T-helper 2 cell treated with Interferon-gamma antibody and Interleukin-4, amounts not matched to agents 5 μg/mL and 100 μg/mL, for 36 hours (primary cell): Measurements from ENCODE around the gene TP53I11.

Experiments used
- DNase-seq: peaks from one replicate; pipeline ENCODE4 v3.0.0; 2021; ENCODE audit warnings: low spot score
- H3K27ac Mint-ChIP-seq: one replicate; pipeline ENCODE4 v1.8.0; 2021; ENCODE audit warnings: mild to moderate bottlenecking, mixed read lengths
- H3K27me3 Mint-ChIP-seq: one replicate; pipeline ENCODE4 v1.8.0; 2021; ENCODE audit warnings: low read depth, mixed read lengths
- H3K36me3 Mint-ChIP-seq: one replicate; pipeline ENCODE4 v1.8.0; 2021; ENCODE audit warnings: low read depth, mixed read lengths
- H3K4me1 Mint-ChIP-seq: one replicate; pipeline ENCODE4 v1.8.0; 2021; ENCODE audit warnings: low read depth, mixed read lengths
- H3K4me3 Mint-ChIP-seq: one replicate; pipeline ENCODE4 v1.8.0; 2022; ENCODE audit warnings: mild to moderate bottlenecking, moderate library complexity, mixed read lengths
- H3K9me3 Mint-ChIP-seq: one replicate; pipeline ENCODE4 v1.8.0; 2021; ENCODE audit warnings: mixed read lengths

TP53I11 gene

GRCh38 chr11:44899959-44900358 lies 50.7 kb downstream of the TP53I11 start:
- no peaks in the 10 kb centered on the region for H3K9me3 Mint-ChIP-seq
- no peak for DNase-seq
- no peaks in the 10 kb centered on the region for H3K27me3 Mint-ChIP-seq

GRCh38 chr11:44893846-44894617 lies 56.7 kb downstream of the TP53I11 start:
- no peak overlapping the region for H3K4me3 Mint-ChIP-seq
- H3K27me3 Mint-ChIP-seq, result no peaks in the 10 kb centered on the region
- H3K27ac Mint-ChIP-seq, result no peak overlapping the region
- H3K36me3 Mint-ChIP-seq, result no peaks in the 10 kb centered on the region
- H3K9me3 Mint-ChIP-seq, result no peaks in the 10 kb centered on the region
- H3K4me1 Mint-ChIP-seq, result no peaks in the 10 kb centered on the region
- DNase-seq, result peak; percentile 23

More at GRCh38 chr11:44899959-44900358, 50.7 kb downstream of the TP53I11 start:
- Mint-ChIP-seq H3K4me3 (no peak overlapping the region), H3K36me3 (no peaks in the 10 kb centered on the region), H3K27ac (no peak overlapping the region), H3K4me1 (no peaks in the 10 kb centered on the region)

GRCh38 chr11:44893308-44893822 lies 57.3 kb downstream of the TP53I11 start:
- H3K9me3 Mint-ChIP-seq, result no peaks in the 10 kb centered on the region
- no peaks in the 10 kb centered on the region for H3K27me3 Mint-ChIP-seq
- no peak for DNase-seq

GRCh38 chr11:44892843-44893242 lies 57.8 kb downstream of the TP53I11 start:
- no peak for DNase-seq
- H3K27ac Mint-ChIP-seq, result no peak overlapping the region
- H3K4me3 Mint-ChIP-seq, result no peak overlapping the region
- H3K9me3 Mint-ChIP-seq, result no peaks in the 10 kb centered on the region
- no peaks in the 10 kb centered on the region for H3K4me1 Mint-ChIP-seq
- H3K27me3 Mint-ChIP-seq, result no peaks in the 10 kb centered on the region
- H3K36me3 Mint-ChIP-seq, result no peaks in the 10 kb centered on the region

More at GRCh38 chr11:44893308-44893822, 57.3 kb downstream of the TP53I11 start:
- H3K4me3 Mint-ChIP-seq, result no peak overlapping the region
- H3K4me1 Mint-ChIP-seq, result no peaks in the 10 kb centered on the region
- H3K36me3 Mint-ChIP-seq, result no peaks in the 10 kb centered on the region
- no peak overlapping the region for H3K27ac Mint-ChIP-seq

GRCh38 chr11:44889266-44889665 lies 61.4 kb downstream of the TP53I11 start:
- H3K4me1 Mint-ChIP-seq, result no peaks in the 10 kb centered on the region
- H3K27me3 Mint-ChIP-seq, result no peaks in the 10 kb centered on the region
- H3K4me3 Mint-ChIP-seq, result no peak overlapping the region
- no peaks in the 10 kb centered on the region for H3K36me3 Mint-ChIP-seq
- DNase-seq, result no peak
- H3K9me3 Mint-ChIP-seq, result no peaks in the 10 kb centered on the region
- H3K27ac Mint-ChIP-seq, result no peak overlapping the region

GRCh38 chr11:44887636-44888035 lies 63.0 kb downstream of the TP53I11 start:
- Mint-ChIP-seq H3K9me3 (no peaks in the 10 kb centered on the region), H3K27ac (no peak overlapping the region), H3K4me3 (no peak overlapping the region), H3K27me3 (no peaks in the 10 kb centered on the region), H3K4me1 (no peaks in the 10 kb centered on the region), H3K36me3 (no peaks in the 10 kb centered on the region)
- DNase-seq, result no peak

GRCh38 chr11:44886790-44887140 lies 63.9 kb downstream of the TP53I11 start:
- Mint-ChIP-seq H3K4me3 (no peak overlapping the region), H3K9me3 (no peaks in the 10 kb centered on the region), H3K36me3 (no peaks in the 10 kb centered on the region), H3K27ac (no peak overlapping the region), H3K27me3 (no peaks in the 10 kb centered on the region), H3K4me1 (no peaks in the 10 kb centered on the region)
- no peak for DNase-seq

- no peaks in the 10 kb centered on the region for H3K9me3 Mint-ChIP-seq
- H3K27me3 Mint-ChIP-seq, result no peaks in the 10 kb centered on the region
- H3K4me1 Mint-ChIP-seq, result no peaks in the 10 kb centered on the region
- DNase-seq, result no peak
- H3K27ac Mint-ChIP-seq, result no peak overlapping the region
- no peak overlapping the region for H3K4me3 Mint-ChIP-seq
- H3K36me3 Mint-ChIP-seq, result no peaks in the 10 kb centered on the region
Measured at GRCh38 chr11:44885919-44886789, 64.5 kb downstream of the TP53I11 start.

GRCh38 chr11:44885065-44885810 lies 65.4 kb downstream of the TP53I11 start:
- Mint-ChIP-seq H3K4me1 (no peaks in the 10 kb centered on the region), H3K27me3 (no peaks in the 10 kb centered on the region), H3K36me3 (no peaks in the 10 kb centered on the region), H3K4me3 (no peak overlapping the region), H3K27ac (no peak overlapping the region), H3K9me3 (no peaks in the 10 kb centered on the region)
- no peak for DNase-seq

- Mint-ChIP-seq H3K9me3 (no peaks in the 10 kb centered on the region), H3K4me1 (no peaks in the 10 kb centered on the region), H3K4me3 (no peak overlapping the region), H3K27ac (no peak overlapping the region), H3K36me3 (no peaks in the 10 kb centered on the region), H3K27me3 (no peaks in the 10 kb centered on the region)
- DNase-seq, result no peak
Measured at GRCh38 chr11:44884056-44884455, 66.6 kb downstream of the TP53I11 start.

- Mint-ChIP-seq H3K4me3 (no peak overlapping the region), H3K27me3 (no peaks in the 10 kb centered on the region), H3K36me3 (no peaks in the 10 kb centered on the region), H3K27ac (no peak overlapping the region), H3K4me1 (no peaks in the 10 kb centered on the region), H3K9me3 (no peaks in the 10 kb centered on the region)
- DNase-seq, result no peak
Measured at GRCh38 chr11:44883277-44883676, 67.4 kb downstream of the TP53I11 start.
